HepG2 (cell line): ENCODE results near the gene CMIP. TPM values are rescaled to one million over a fixed set of nuclear protein-coding genes. Genes with fewer than 3 reads are reported as not detected.

ENCODE experiments used
- AKAP8 ChIP-seq: sonication (generic); formaldehyde crosslinking; IDR thresholded peaks from 2 replicates; pipeline ENCODE4 v1.5.1; 2020; ENCODE audit warnings: mild to moderate bottlenecking, missing genetic modification reagents
- CREM ChIP-seq, 2 experiments: sonication (generic) in 1 of 2; formaldehyde crosslinking in 1 of 2; IDR thresholded peaks; 2 replicates each; pipeline versions ENCODE4 v1.4.0 to v1.6.1; 2016 to 2020; ENCODE audit warnings: antibody characterized with exemption in 1 of 2, mild to moderate bottlenecking in 1 of 2, missing genetic modification reagents in 1 of 2
- ESRRA ChIP-seq: sonication (generic); formaldehyde crosslinking; IDR thresholded peaks from 2 replicates; pipeline ENCODE4 v1.5.1; 2020; ENCODE audit warnings: mild to moderate bottlenecking, low read depth, missing genetic modification reagents
- HDAC1 ChIP-seq: sonication (generic); formaldehyde crosslinking; IDR thresholded peaks from 2 replicates; pipeline ENCODE4 v1.5.1; 2020; ENCODE audit warnings: mild to moderate bottlenecking, missing genetic modification reagents
- HNRNPH1 ChIP-seq: fragments of 200-400 bp; formaldehyde crosslinking; optimal IDR thresholded peaks from 2 replicates; pipeline ENCODE3; 2017; ENCODE audit warnings: mild to moderate bottlenecking, low read depth, low read length
- MBD4 ChIP-seq: IDR thresholded peaks from 2 replicates; pipeline ENCODE4 v1.6.1; 2012; ENCODE audit warnings: low read length, inconsistent platforms, borderline replicate concordance
- MED8 ChIP-seq: sonication (generic); formaldehyde crosslinking; IDR thresholded peaks from 2 replicates; pipeline ENCODE4 v1.8.1; 2023; ENCODE audit warnings: mild to moderate bottlenecking, missing genetic modification reagents; ENCODE audit not compliant: insufficient replicate concordance
- MXI1 ChIP-seq: IDR thresholded peaks from 3 replicates; pipeline ENCODE4 v1.6.1; 2012; ENCODE audit warnings: low read depth, low read length, inconsistent platforms, borderline replicate concordance
- NCOR1 ChIP-seq: fragments of 200-600 bp; sonication (generic); IDR thresholded peaks from 2 replicates; pipeline ENCODE4 v1.7.0; 2017; ENCODE audit warnings: antibody characterized with exemption, low read length, borderline replicate concordance
- NKX3-1 ChIP-seq: sonication (generic); formaldehyde crosslinking; IDR thresholded peaks from 2 replicates; pipeline ENCODE4 v1.5.0; 2020; ENCODE audit warnings: missing genetic modification reagents
- SMC3 ChIP-seq: IDR thresholded peaks from 2 replicates; pipeline ENCODE4 v1.6.1; 2011; ENCODE audit warnings: low read length, improper control_type of control experiment
- ZFP36 ChIP-seq: fragments of 150-350 bp; IDR thresholded peaks from 2 replicates; pipeline ENCODE4 v1.6.1; 2018; ENCODE audit warnings: borderline replicate concordance, low read length, low read depth; ENCODE audit not compliant: partially characterized antibody
- ZFP62 ChIP-seq: sonication (generic); formaldehyde crosslinking; IDR thresholded peaks from 2 replicates; pipeline ENCODE4 v1.4.0; 2020; ENCODE audit warnings: missing genetic modification reagents
- ZIK1 ChIP-seq: sonication (generic); formaldehyde crosslinking; IDR thresholded peaks from 2 replicates; pipeline ENCODE4 v1.5.0; 2020; ENCODE audit warnings: mild to moderate bottlenecking, low read depth, missing genetic modification reagents, borderline replicate concordance
- ZKSCAN1 ChIP-seq: fragments of 150-350 bp; IDR thresholded peaks from 2 replicates; pipeline ENCODE4 v1.6.1; 2014; ENCODE audit warnings: low read length
- ZNF160 ChIP-seq: sonication (generic); formaldehyde crosslinking; IDR thresholded peaks from 2 replicates; pipeline ENCODE4 v1.8.0; 2022; ENCODE audit warnings: mild to moderate bottlenecking, inconsistent platforms, missing genetic modification reagents
- ZNF296 ChIP-seq: sonication (generic); formaldehyde crosslinking; conservative IDR thresholded peaks from 2 replicates; pipeline ENCODE4 v1.5.0; 2020; ENCODE audit warnings: mild to moderate bottlenecking, missing genetic modification reagents
- ZNF33B ChIP-seq: sonication (generic); formaldehyde crosslinking; IDR thresholded peaks from 2 replicates; pipeline ENCODE4 v1.5.1; 2020; ENCODE audit warnings: mild to moderate bottlenecking, missing genetic modification reagents
- ZNF546 ChIP-seq: sonication (generic); formaldehyde crosslinking; conservative IDR thresholded peaks from 2 replicates; pipeline ENCODE4 v1.8.1; 2023; ENCODE audit warnings: mild to moderate bottlenecking, missing genetic modification reagents
- ZNF563 ChIP-seq: sonication (generic); formaldehyde crosslinking; IDR thresholded peaks from 2 replicates; pipeline ENCODE4 v1.8.0; 2022; ENCODE audit warnings: mild to moderate bottlenecking, moderate library complexity, missing genetic modification reagents
- ZNF672 ChIP-seq: sonication (generic); formaldehyde crosslinking; IDR thresholded peaks from 2 replicates; pipeline ENCODE4 v1.8.1; 2022; ENCODE audit warnings: missing genetic modification reagents
- ZNF724P ChIP-seq: sonication (generic); formaldehyde crosslinking; IDR thresholded peaks from 2 replicates; pipeline ENCODE4 v1.8.0; 2022; ENCODE audit warnings: missing genetic modification reagents, borderline replicate concordance
- polyA plus RNA-seq, 8 experiments: library from polyadenylated mRNA; depleted of rRNA in 3 of 8; stranded (reverse) in 7 of 8; unstranded in 1 of 8; fragments of >200 nt; fragmentation: Illumina TruSeq in 4 of 8; extraction: Trizol in 4 of 8; gene quantifications; 2 replicates each; pipeline versions ENCODE4 v1.2.1 to v1.2.3, GENCODE V29; 2011 to 2016; ENCODE audit warnings: low read depth in 4 of 8, missing spikeins in 1 of 8, mixed read lengths in 1 of 8; ENCODE audit not compliant: insufficient read depth in 1 of 8
- total RNA-seq, 5 experiments: library from RNA; depleted of rRNA; stranded (reverse); fragments of >200 nt; fragmentation: Illumina TruSeq; extraction: Trizol; gene quantifications; 2 replicates each; pipeline ENCODE4 v1.2.3, GENCODE V29; 2016; ENCODE audit warnings: low read depth in 1 of 5
- TF ChIP-seq, protein P1 (sequence below): sonication (generic); formaldehyde crosslinking; IDR thresholded peaks from 2 replicates; pipeline ENCODE4 v1.4.0; 2020; ENCODE audit warnings: missing genetic modification reagents
- TF ChIP-seq, protein P2 (sequence below): sonication (generic); formaldehyde crosslinking; IDR thresholded peaks from 2 replicates; pipeline ENCODE4 v1.8.0; 2022; ENCODE audit warnings: missing genetic modification reagents, mild to moderate bottlenecking, inconsistent platforms, borderline replicate concordance

The CMIP gene
- total and polyA plus RNA-seq, 2 of the 13 experiments (the other 11 are each of a cell fraction or from before 2014, with no cell fraction given), result 10.9 to 18.1 TPM

GRCh38 chr16:81403601-81404391 lies 40.8 kb upstream of the CMIP start (continued):
- TF ChIP-seq ZNF672 (CRISPR knock-in tag), result no peak
- no peak for TF ChIP-seq ZKSCAN1
- TF ChIP-seq ZNF33B (CRISPR knock-in tag), result peak; percentile 92; the same call in 1 of the 2 replicates
- no peak; the same call in 1 of the 2 replicates for TF ChIP-seq NKX3-1
- TF ChIP-seq ZNF563 (CRISPR knock-in tag), result peak; percentile 51
- TF ChIP-seq NCOR1, result no peak
- TF ChIP-seq ZNF546 (CRISPR knock-in tag), result peak; percentile 69; the same call in 1 of the 2 replicates
- TF ChIP-seq ZNF296 (CRISPR knock-in tag), result 0 out of 2 replicates have a peak, but pooled peaks have one; percentile 83
- TF ChIP-seq MED8 (CRISPR knock-in tag), result no peak
- TF ChIP-seq MXI1, result peak; percentile 18; the same call in 2 of the 3 replicates
- TF ChIP-seq HNRNPH1, result no peak
- TF ChIP-seq, protein P1, sequence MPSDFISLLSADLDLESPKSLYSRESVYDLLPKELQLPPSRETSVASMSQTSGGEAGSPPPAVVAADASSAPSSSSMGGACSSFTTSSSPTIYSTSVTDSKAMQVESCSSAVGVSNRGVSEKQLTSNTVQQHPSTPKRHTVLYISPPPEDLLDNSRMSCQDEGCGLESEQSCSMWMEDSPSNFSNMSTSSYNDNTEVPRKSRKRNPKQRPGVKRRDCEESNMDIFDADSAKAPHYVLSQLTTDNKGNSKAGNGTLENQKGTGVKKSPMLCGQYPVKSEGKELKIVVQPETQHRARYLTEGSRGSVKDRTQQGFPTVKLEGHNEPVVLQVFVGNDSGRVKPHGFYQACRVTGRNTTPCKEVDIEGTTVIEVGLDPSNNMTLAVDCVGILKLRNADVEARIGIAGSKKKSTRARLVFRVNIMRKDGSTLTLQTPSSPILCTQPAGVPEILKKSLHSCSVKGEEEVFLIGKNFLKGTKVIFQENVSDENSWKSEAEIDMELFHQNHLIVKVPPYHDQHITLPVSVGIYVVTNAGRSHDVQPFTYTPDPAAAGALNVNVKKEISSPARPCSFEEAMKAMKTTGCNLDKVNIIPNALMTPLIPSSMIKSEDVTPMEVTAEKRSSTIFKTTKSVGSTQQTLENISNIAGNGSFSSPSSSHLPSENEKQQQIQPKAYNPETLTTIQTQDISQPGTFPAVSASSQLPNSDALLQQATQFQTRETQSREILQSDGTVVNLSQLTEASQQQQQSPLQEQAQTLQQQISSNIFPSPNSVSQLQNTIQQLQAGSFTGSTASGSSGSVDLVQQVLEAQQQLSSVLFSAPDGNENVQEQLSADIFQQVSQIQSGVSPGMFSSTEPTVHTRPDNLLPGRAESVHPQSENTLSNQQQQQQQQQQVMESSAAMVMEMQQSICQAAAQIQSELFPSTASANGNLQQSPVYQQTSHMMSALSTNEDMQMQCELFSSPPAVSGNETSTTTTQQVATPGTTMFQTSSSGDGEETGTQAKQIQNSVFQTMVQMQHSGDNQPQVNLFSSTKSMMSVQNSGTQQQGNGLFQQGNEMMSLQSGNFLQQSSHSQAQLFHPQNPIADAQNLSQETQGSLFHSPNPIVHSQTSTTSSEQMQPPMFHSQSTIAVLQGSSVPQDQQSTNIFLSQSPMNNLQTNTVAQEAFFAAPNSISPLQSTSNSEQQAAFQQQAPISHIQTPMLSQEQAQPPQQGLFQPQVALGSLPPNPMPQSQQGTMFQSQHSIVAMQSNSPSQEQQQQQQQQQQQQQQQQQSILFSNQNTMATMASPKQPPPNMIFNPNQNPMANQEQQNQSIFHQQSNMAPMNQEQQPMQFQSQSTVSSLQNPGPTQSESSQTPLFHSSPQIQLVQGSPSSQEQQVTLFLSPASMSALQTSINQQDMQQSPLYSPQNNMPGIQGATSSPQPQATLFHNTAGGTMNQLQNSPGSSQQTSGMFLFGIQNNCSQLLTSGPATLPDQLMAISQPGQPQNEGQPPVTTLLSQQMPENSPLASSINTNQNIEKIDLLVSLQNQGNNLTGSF, result peak; percentile 69; the same call in 1 of the 2 replicates
- TF ChIP-seq AKAP8 (CRISPR knock-in tag), result peak; percentile 84; the same call in 1 of the 2 replicates
- TF ChIP-seq SMC3, result peak; percentile 83; the same call in 1 of the 2 replicates
- TF ChIP-seq ZNF724P (CRISPR knock-in tag), result 0 out of 2 replicates have a peak, but pooled peaks have one; percentile 73
- TF ChIP-seq ZFP62 (CRISPR knock-in tag), result no peak
- TF ChIP-seq ZNF160 (CRISPR knock-in tag), result 0 out of 2 replicates have a peak, but pooled peaks have one; percentile 52
- TF ChIP-seq ESRRA (CRISPR knock-in tag), result 0 out of 2 replicates have a peak, but pooled peaks have one; percentile 45
- TF ChIP-seq, protein P2, sequence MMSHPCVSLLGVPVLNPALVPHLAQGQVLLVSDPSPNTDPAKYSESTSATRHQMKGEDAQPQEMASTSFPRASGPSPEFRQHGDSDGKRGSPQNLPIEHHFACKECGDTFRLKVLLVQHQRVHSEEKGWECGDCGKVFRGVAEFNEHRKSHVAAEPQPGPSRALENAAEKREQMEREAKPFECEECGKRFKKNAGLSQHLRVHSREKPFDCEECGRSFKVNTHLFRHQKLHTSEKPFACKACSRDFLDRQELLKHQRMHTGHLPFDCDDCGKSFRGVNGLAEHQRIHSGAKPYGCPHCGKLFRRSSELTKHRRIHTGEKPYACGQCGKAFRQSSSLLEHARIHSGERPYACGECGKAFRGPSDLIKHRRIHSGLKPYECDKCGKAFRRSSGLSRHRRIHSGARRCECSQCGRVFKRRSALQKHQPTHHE (CRISPR knock-in tag), result 0 out of 2 replicates have a peak, but pooled peaks have one; percentile 81
- TF ChIP-seq MBD4, result no peak
- no peak for TF ChIP-seq CREM (IDR thresholded peaks at IDR 0.05)
- TF ChIP-seq CREM (CRISPR knock-in tag; IDR thresholded peaks at IDR 0.05), result no peak
- peak; percentile 81 for TF ChIP-seq HDAC1 (CRISPR knock-in tag)
- no peak for TF ChIP-seq ZIK1 (CRISPR knock-in tag)
- TF ChIP-seq ZFP36, result peak; percentile 39
